HepG2 (cell line): ENCODE measurements around the gene PJA2. TPM values are rescaled to one million over a fixed set of nuclear protein-coding genes. Genes with fewer than 3 reads are reported as not detected.

Source experiments
- ATAC-seq: fragments of 200-7000 bp; cut with Tn5 transposase; 3 replicates; pipeline ENCODE4 v1.9.1; 2020; ENCODE audit warnings: mild to moderate bottlenecking, moderate library complexity
- BruUV-seq: library from RNA; stranded (reverse); fragments of 400-500 nt; replicated peaks from 2 replicates; lab custom pipeline; 2021; lab: Mats Ljungman, UMichigan
- CTCF ChIA-PET: fragments of 300-600 bp; formaldehyde crosslinking; extraction: SDS; loops from one replicate; lab custom pipeline; 2021; ENCODE audit warnings: low total read pairs, inconsistent platforms, low intra/inter-chr PET ratio; lab: Yijun Ruan, JAX
- POLR2A ChIA-PET: fragments of 350-600 bp; sonication (Branson Sonifier 250); formaldehyde crosslinking; loops from one replicate; lab custom pipeline; 2020; ENCODE audit warnings: antibody characterized with exemption, inconsistent platforms; lab: Yijun Ruan, JAX
- DNase-seq: peaks from one replicate; pipeline ENCODE4 v3.0.0-alpha.2; 2015; ENCODE audit warnings: low spot score
- FAIRE-seq: peaks from 3 replicates; lab custom pipeline; 2011; peaks lifted over from hg19 to GRCh38; lab: Jason Lieb, UNC
- H2AFZ ChIP-seq: one replicate; pipeline ENCODE4 v1.6.1; 2011; ENCODE audit warnings: low read length, inconsistent platforms
- H3K27ac ChIP-seq: fragments of 300-600 bp; 3 replicates; pipeline ENCODE4 v1.8.0; 2011; ENCODE audit warnings: mixed run types, mild to moderate bottlenecking, mixed read lengths, low read length, inconsistent platforms; ENCODE audit not compliant: insufficient read depth; ENCODE audit errors: extremely low read length
- H3K27me3 ChIP-seq, 2 experiments: fragments of 200-600 bp in 1 of 2; 2 replicates in 1 of 2; 3 replicates in 1 of 2; pipeline versions ENCODE4 v1.6.0 to v1.8.0; 2011; ENCODE audit warnings: low read length in 2 of 2, mild to moderate bottlenecking in 2 of 2, moderate library complexity in 2 of 2, inconsistent platforms in 1 of 2; ENCODE audit not compliant: insufficient read depth in 2 of 2, control insufficient read depth in 1 of 2
- H3K36me3 ChIP-seq, 2 experiments: fragments of 200-600 bp in 1 of 2; replicated peaks in 1 of 2; 2 replicates in 1 of 2; 3 replicates in 1 of 2; pipeline versions ENCODE4 v1.5.1 to v1.8.0; 2011; ENCODE audit warnings: low read length in 2 of 2, inconsistent platforms in 1 of 2; ENCODE audit not compliant: insufficient read depth in 2 of 2, control insufficient read depth in 1 of 2
- H3K4me1 ChIP-seq: 2 replicates; pipeline ENCODE4 v1.5.1; 2012; ENCODE audit warnings: low read length, inconsistent platforms; ENCODE audit not compliant: insufficient read depth
- H3K4me2 ChIP-seq: 2 replicates; pipeline ENCODE4 v1.6.0; 2011; ENCODE audit warnings: low read depth, low read length, inconsistent platforms
- H3K4me3 ChIP-seq, 3 experiments: fragments of 200-600 bp in 1 of 3; sonication (generic), shearing (Covaris generic) in 1 of 3; replicated peaks in 1 of 3; 2 replicates each; pipeline ENCODE4 v1.5.1; 2011 to 2016; ENCODE audit warnings: low read length in 3 of 3, inconsistent platforms in 2 of 3, low read depth in 2 of 3, mild to moderate bottlenecking in 2 of 3, control low read depth in 1 of 3, mixed read lengths in 1 of 3; ENCODE audit not compliant: insufficient read depth in 1 of 3
- H3K79me2 ChIP-seq: one replicate; pipeline ENCODE4 v1.6.1; 2011; ENCODE audit warnings: low read length, inconsistent platforms; ENCODE audit not compliant: insufficient read depth
- H3K9ac ChIP-seq: 2 replicates; pipeline ENCODE4 v1.6.0; 2011; ENCODE audit warnings: mild to moderate bottlenecking, low read depth, low read length, inconsistent platforms; ENCODE audit not compliant: insufficient read depth
- H3K9me3 ChIP-seq: 2 replicates; pipeline ENCODE4 v1.5.1; 2012; ENCODE audit warnings: mild to moderate bottlenecking, low read length
- H4K20me1 ChIP-seq: 2 replicates; pipeline ENCODE4 v1.6.0; 2011; ENCODE audit warnings: inconsistent platforms, mild to moderate bottlenecking, low read length, moderate library complexity; ENCODE audit not compliant: insufficient read depth
- BATF2 ChIP-seq: sonication (generic); formaldehyde crosslinking; IDR thresholded peaks from 2 replicates; pipeline ENCODE4 v1.8.0; 2022; ENCODE audit warnings: mild to moderate bottlenecking, missing genetic modification reagents, moderate library complexity
- DR1 ChIP-seq: sonication (generic); formaldehyde crosslinking; IDR thresholded peaks from 2 replicates; pipeline ENCODE4 v1.8.0; 2021; ENCODE audit warnings: mild to moderate bottlenecking, missing genetic modification reagents, inconsistent platforms
- LBX2 ChIP-seq: sonication (generic); formaldehyde crosslinking; IDR thresholded peaks from 2 replicates; pipeline ENCODE4 v1.5.0; 2020; ENCODE audit warnings: missing genetic modification reagents, mild to moderate bottlenecking, borderline replicate concordance
- NR2F1 ChIP-seq, 2 experiments: fragments of 450-650 bp in 1 of 2; formaldehyde crosslinking in 1 of 2; IDR thresholded peaks; 2 replicates each; pipeline versions ENCODE4 v1.5.0 to v1.6.1; 2016 to 2020; ENCODE audit warnings: mild to moderate bottlenecking in 1 of 2, missing compliant biosample characterization in 1 of 2, missing genetic modification reagents in 1 of 2, moderate library complexity in 1 of 2
- SIN3B ChIP-seq: fragments of 150-350 bp; IDR thresholded peaks from 2 replicates; pipeline ENCODE4 v1.6.1; 2014; ENCODE audit warnings: low read length
- ZMYM4 ChIP-seq: sonication (generic); formaldehyde crosslinking; IDR thresholded peaks from 2 replicates; pipeline ENCODE4 v1.8.1; 2023; ENCODE audit warnings: mild to moderate bottlenecking, missing genetic modification reagents
- ZNF703 ChIP-seq: sonication (generic); formaldehyde crosslinking; IDR thresholded peaks from 2 replicates; pipeline ENCODE4 v1.5.1; 2020; ENCODE audit warnings: missing genetic modification reagents, mild to moderate bottlenecking, moderate library complexity, borderline replicate concordance
- WGBS: methylation state at CpG from one replicate; pipeline ENCODE4 v1.1.6; 2017; ENCODE audit warnings: low lambda C conversion rate; 5-methylcytosine and 5-hydroxymethylcytosine counted together
- in situ Hi-C: cut with HindIII; loops from 2 replicates; pipeline ENCODE4 v1.10.0; 2017; ENCODE audit warnings: low pct_unique_long_range_greater_than_20kb; ENCODE audit not compliant: extremely low pct_ligation_motif_present
- intact Hi-C: fragments of 100-400 bp; cut with micrococcal nuclease; formaldehyde crosslinking; loops from one replicate; pipeline ENCODE4 v1.10.0; 2022; ENCODE audit not compliant: unreplicated experiment
- polyA plus RNA-seq, 8 experiments: library from polyadenylated mRNA; depleted of rRNA in 3 of 8; stranded (reverse) in 7 of 8; unstranded in 1 of 8; fragments of >200 nt; fragmentation: Illumina TruSeq in 4 of 8; extraction: Trizol in 4 of 8; gene quantifications; 2 replicates each; pipeline versions ENCODE4 v1.2.1 to v1.2.3, GENCODE V29; 2011 to 2016; ENCODE audit warnings: low read depth in 4 of 8, missing spikeins in 1 of 8, mixed read lengths in 1 of 8; ENCODE audit not compliant: insufficient read depth in 1 of 8
- total RNA-seq, 5 experiments: library from RNA; depleted of rRNA; stranded (reverse); fragments of >200 nt; fragmentation: Illumina TruSeq; extraction: Trizol; gene quantifications; 2 replicates each; pipeline ENCODE4 v1.2.3, GENCODE V29; 2016; ENCODE audit warnings: low read depth in 1 of 5

Gene PJA2
- total and polyA plus RNA-seq, 2 of the 13 experiments (the other 11 are each of a cell fraction or from before 2014, with no cell fraction given) = 39.4 to 41.4 TPM

- TF ChIP-seq BATF2 (no peak), ZMYM4 (CRISPR knock-in tag) (no peak), ZNF703 (no peak)
These were observed 100.3 kb downstream of the PJA2 start (continued) for GRCh38 chr5:109309326-109310063.

- Histone ChIP-seq H3K9me3 (no peaks in the 10 kb centered on the region), H3K9ac (no peak overlapping the region), H3K4me1 (no peaks in the 10 kb centered on the region), H3K4me2 (no peak overlapping the region), H3K36me3 (no peaks in the 10 kb centered on the region), H3K79me2 (no peaks in the 10 kb centered on the region), H3K27ac (no peak overlapping the region), H4K20me1 (no peaks in the 10 kb centered on the region), H2AFZ (no peak overlapping the region), H3K4me3 (no peak overlapping the region), H3K27me3 (peaks cover 0 to 17% of the 10 kb centered on the region in 2 experiments; a peak in 2 of 5 replicates)
- in situ Hi-C loops (no loop called here), intact Hi-C loops (no loop called here)
- TF ChIP-seq NR2F1 (CRISPR knock-in tag; IDR thresholded peaks at IDR 0.05) (no peak), DR1 (CRISPR knock-in tag) (no peak), LBX2 (no peak), SIN3B (no peak)
- POLR2A ChIA-PET = no interaction called here
- BruUV-seq = no TSS peak
- CTCF ChIA-PET = no interaction called here
- WGBS = 0% methylated on average over 3 of the region's 3 CpGs
- FAIRE-seq (no peak), ATAC-seq (no peak), DNase-seq (no peak)
These were observed 101.8 kb downstream of the PJA2 start for GRCh38 chr5:109307951-109308350.
